Mucosa of descending colon (tissue), 3 donors: Measurements from ENCODE around the gene DYRK2. TPM values are rescaled to one million over a fixed set of nuclear protein-coding genes. Genes with fewer than 3 reads are reported as not detected.

Source experiments
- ATAC-seq: fragments of 200-7000 bp; cut with Tn5 transposase; one replicate; pipeline ENCODE4 v1.9.1; 2020; ENCODE audit warnings: mild to moderate bottlenecking, moderate library complexity
- DNase-seq, 3 donors: peaks; one replicate each; pipeline ENCODE4 v3.0.0-alpha.2; 2020
- H3K36me3 ChIP-seq: fragments of 200-600 bp; one replicate; pipeline ENCODE4 v1.8.0; 2021; ENCODE audit warnings: low read depth, mild to moderate bottlenecking
- H3K4me1 ChIP-seq: fragments of 200-600 bp; one replicate; pipeline ENCODE4 v1.8.0; 2021; ENCODE audit warnings: low read depth, mild to moderate bottlenecking
- H3K4me3 ChIP-seq: fragments of 200-600 bp; one replicate; pipeline ENCODE4 v1.8.0; 2021; ENCODE audit warnings: mild to moderate bottlenecking
- H3K9me3 ChIP-seq: fragments of 200-600 bp; one replicate; pipeline ENCODE4 v1.8.0; 2021; ENCODE audit warnings: mild to moderate bottlenecking
- CTCF ChIP-seq: fragments of 200-600 bp; IDR thresholded peaks from one replicate; pipeline ENCODE4 v1.8.0; 2022; ENCODE audit warnings: antibody characterized with exemption, mild to moderate bottlenecking
- intact Hi-C, 2 donors: fragments of 100-400 bp; cut with DNase I in 1 of 2; cut with micrococcal nuclease in 1 of 2; formaldehyde crosslinking; loops; one replicate each; pipeline versions ENCODE4 v1.11.0 to v1.11.1; 2022; cut with DNase I, micrococcal nuclease
- total RNA-seq, 3 donors: library from RNA; stranded (reverse); fragmentation: NEBNext Ultra II Directional in 2 of 3; extraction: Animal tissue kit (Norgen Biotek cat#: 25700) in 2 of 3; gene quantifications; one replicate each; pipeline versions ENCODE4 v1.2.1 to v1.2.4, GENCODE V29; 2021 to 2023
- donor health status: DM: no; HTN: no; CAD: no; lungs with moderate emphysema.
- donor health status: DM: no; HTN: no; CAD: no.
- donor health status: DM: no; HTN: yes; CAD: no.

DYRK2 gene
- total RNA-seq, 3 donors from 2014 or later, result 65.2 to 161 (median 111) TPM

GRCh38 chr12:67656251-67656650 lies 7.7 kb downstream of the DYRK2 start:
- Histone ChIP-seq H3K4me3 (no peak overlapping the region), H3K9me3 (no peaks in the 10 kb centered on the region), H3K36me3 (peaks cover 11% of the 10 kb centered on the region), H3K4me1 (peaks cover 15% of the 10 kb centered on the region)
- intact Hi-C loops, result no loop called here
- TF ChIP-seq CTCF, result no peak
- ATAC-seq (no peak), DNase-seq (no peak)

GRCh38 chr12:67658486-67658885 lies 9.9 kb downstream of the DYRK2 start:
- no peak for ATAC-seq
- Histone ChIP-seq H3K9me3 (no peaks in the 10 kb centered on the region), H3K36me3 (peaks cover 11% of the 10 kb centered on the region), H3K4me3 (no peak overlapping the region), H3K4me1 (peaks cover 5% of the 10 kb centered on the region)
- DNase-seq, result no peak
- intact Hi-C loops, result no loop called here
- TF ChIP-seq CTCF, result no peak

- H3K4me3 ChIP-seq, result no peak overlapping the region
- H3K9me3 ChIP-seq, result no peaks in the 10 kb centered on the region
- peaks cover 4% of the 10 kb centered on the region for H3K4me1 ChIP-seq
- intact Hi-C loops, result no loop called here
- DNase-seq (no peak), ATAC-seq (no peak)
- H3K36me3 ChIP-seq, result peaks cover 11% of the 10 kb centered on the region
- TF ChIP-seq CTCF, result no peak
These were observed 10.7 kb downstream of the DYRK2 start for GRCh38 chr12:67659292-67659691.

- intact Hi-C loops, result no loop called here
- no peak for TF ChIP-seq CTCF
- Histone ChIP-seq H3K36me3 (peaks cover 11% of the 10 kb centered on the region), H3K4me3 (no peak overlapping the region), H3K9me3 (no peaks in the 10 kb centered on the region), H3K4me1 (no peaks in the 10 kb centered on the region)
- no peak for ATAC-seq
- no peak for DNase-seq
These were observed 12.9 kb downstream of the DYRK2 start for GRCh38 chr12:67661311-67662021.

GRCh38 chr12:67662910-67663538 lies 14.5 kb downstream of the DYRK2 start:
- DNase-seq (no peak), ATAC-seq (peak; percentile 35)
- H3K4me1 ChIP-seq, result peaks cover 6% of the 10 kb centered on the region
- TF ChIP-seq CTCF, result no peak
- H3K4me3 ChIP-seq, result no peak overlapping the region
- intact Hi-C loops, result no loop called here
- peaks cover 4% of the 10 kb centered on the region for H3K36me3 ChIP-seq
- H3K9me3 ChIP-seq, result no peaks in the 10 kb centered on the region
